ENCODE results near the gene BPIFA1. TPM values are rescaled to one million over a fixed set of nuclear protein-coding genes. Genes with fewer than 3 reads are reported as not detected.

BPIFA1 gene
- total RNA-seq, 2 experiments from 2014 or later, result not detected

DNA sequence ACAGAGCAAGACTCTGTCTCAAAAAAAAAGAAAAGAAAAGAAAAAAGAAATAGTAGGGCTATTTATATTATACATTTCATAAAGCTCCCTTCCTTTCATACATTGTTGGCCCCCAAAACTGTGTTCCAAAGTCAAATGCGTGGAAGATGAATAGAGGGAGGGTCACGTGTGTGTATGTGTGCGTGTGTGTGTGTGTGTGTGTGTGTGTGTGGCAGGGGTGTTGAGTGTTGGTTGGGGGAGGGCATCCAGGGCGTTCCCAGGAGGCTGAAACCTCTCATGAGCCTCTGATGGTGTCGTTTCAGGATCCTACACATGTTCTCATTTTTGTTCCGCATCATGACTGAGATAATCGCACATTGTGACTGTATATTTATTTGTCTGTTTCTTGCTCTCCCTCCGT is 39.4 kb downstream of the BPIFA1 start:
- POLR2A ChIA-PET, result no interaction called here
- intact Hi-C loops (cut with micrococcal nuclease; ENCODE audit: unreplicated experiment), result no loop called here
- H3K4me2 ChIP-seq (ENCODE audit: low read length), result no peak overlapping the region
- no peaks in the 10 kb centered on the region for H3K36me3 ChIP-seq (ENCODE audit: insufficient read depth, low read length)
- H3K9me2 ChIP-seq (ENCODE audit: insufficient read depth, low read length), result no peaks in the 10 kb centered on the region
- no peak for DNase-seq (ENCODE audit: low spot score)
- no peak overlapping the region for H3K4me3 ChIP-seq (ENCODE audit: low read depth, low read length, poor library complexity, severe bottlenecking)
- CTCF ChIA-PET (ENCODE audit: unreplicated experiment), result no interaction called here
- TF ChIP-seq, protein P1, sequence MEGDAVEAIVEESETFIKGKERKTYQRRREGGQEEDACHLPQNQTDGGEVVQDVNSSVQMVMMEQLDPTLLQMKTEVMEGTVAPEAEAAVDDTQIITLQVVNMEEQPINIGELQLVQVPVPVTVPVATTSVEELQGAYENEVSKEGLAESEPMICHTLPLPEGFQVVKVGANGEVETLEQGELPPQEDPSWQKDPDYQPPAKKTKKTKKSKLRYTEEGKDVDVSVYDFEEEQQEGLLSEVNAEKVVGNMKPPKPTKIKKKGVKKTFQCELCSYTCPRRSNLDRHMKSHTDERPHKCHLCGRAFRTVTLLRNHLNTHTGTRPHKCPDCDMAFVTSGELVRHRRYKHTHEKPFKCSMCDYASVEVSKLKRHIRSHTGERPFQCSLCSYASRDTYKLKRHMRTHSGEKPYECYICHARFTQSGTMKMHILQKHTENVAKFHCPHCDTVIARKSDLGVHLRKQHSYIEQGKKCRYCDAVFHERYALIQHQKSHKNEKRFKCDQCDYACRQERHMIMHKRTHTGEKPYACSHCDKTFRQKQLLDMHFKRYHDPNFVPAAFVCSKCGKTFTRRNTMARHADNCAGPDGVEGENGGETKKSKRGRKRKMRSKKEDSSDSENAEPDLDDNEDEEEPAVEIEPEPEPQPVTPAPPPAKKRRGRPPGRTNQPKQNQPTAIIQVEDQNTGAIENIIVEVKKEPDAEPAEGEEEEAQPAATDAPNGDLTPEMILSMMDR (conservative IDR thresholded peaks at IDR 0.05; ENCODE audit: low read length), result no peak
- TF ChIP-seq EZH2phosphoT487 (IDR thresholded peaks at IDR 0.05; ENCODE audit: borderline replicate concordance, low read depth, low read length), result no peak
- no peaks in the 10 kb centered on the region for H3K79me2 ChIP-seq (ENCODE audit: insufficient read depth, low read depth, low read length)
- no peaks in the 10 kb centered on the region for H4K20me1 ChIP-seq (ENCODE audit: insufficient read depth, low read length)
- no peaks in the 10 kb centered on the region for H3K9me3 ChIP-seq (ENCODE audit: low read length)
- no peak overlapping the region for H2AFZ ChIP-seq (ENCODE audit: low read length)
- H3K4me1 ChIP-seq (ENCODE audit: insufficient read depth, low read length, poor library complexity, severe bottlenecking), result no peaks in the 10 kb centered on the region
- BruUV-seq (replicated peaks), result no TSS peak
- H3K27ac ChIP-seq (ENCODE audit: low read depth, low read length, poor library complexity, severe bottlenecking), result no peak overlapping the region

- no peak overlapping the region for H3K4me3 ChIP-seq (ENCODE audit: low read depth, low read length, poor library complexity, severe bottlenecking)
- no peak overlapping the region for H3K4me2 ChIP-seq (ENCODE audit: low read length)
- ChIA-PET CTCF (ENCODE audit: unreplicated experiment) (no interaction called here), POLR2A (no interaction called here)
- intact Hi-C loops (cut with micrococcal nuclease; ENCODE audit: unreplicated experiment), result no loop called here
- no peaks in the 10 kb centered on the region for H3K9me2 ChIP-seq (ENCODE audit: insufficient read depth, low read length)
- no peak for DNase-seq (ENCODE audit: low spot score)
- no peaks in the 10 kb centered on the region for H3K9me3 ChIP-seq (ENCODE audit: low read length)
- H2AFZ ChIP-seq (ENCODE audit: low read length), result no peak overlapping the region
- no TSS peak for BruUV-seq (replicated peaks)
- H3K4me1 ChIP-seq (ENCODE audit: insufficient read depth, low read length, poor library complexity, severe bottlenecking), result no peaks in the 10 kb centered on the region
- H3K79me2 ChIP-seq (ENCODE audit: insufficient read depth, low read depth, low read length), result no peaks in the 10 kb centered on the region
- no peaks in the 10 kb centered on the region for H3K36me3 ChIP-seq (ENCODE audit: insufficient read depth, low read length)
- H3K27ac ChIP-seq (ENCODE audit: low read depth, low read length, poor library complexity, severe bottlenecking), result no peak overlapping the region
- TF ChIP-seq EZH2phosphoT487 (IDR thresholded peaks at IDR 0.05; ENCODE audit: borderline replicate concordance, low read depth, low read length), result no peak
- TF ChIP-seq, protein P1 (conservative IDR thresholded peaks at IDR 0.05; ENCODE audit: low read length), result no peak
- H4K20me1 ChIP-seq (ENCODE audit: insufficient read depth, low read length), result no peaks in the 10 kb centered on the region
Observed at GRCh38 chr20:33275871-33276270, 40.1 kb downstream of the BPIFA1 start.

- H4K20me1 ChIP-seq (ENCODE audit: insufficient read depth, low read length), result no peaks in the 10 kb centered on the region
- ChIA-PET CTCF (ENCODE audit: unreplicated experiment) (no interaction called here), POLR2A (no interaction called here)
- H3K4me3 ChIP-seq (ENCODE audit: low read depth, low read length, poor library complexity, severe bottlenecking), result no peak overlapping the region
- H3K4me2 ChIP-seq (ENCODE audit: low read length), result no peak overlapping the region
- intact Hi-C loops (cut with micrococcal nuclease; ENCODE audit: unreplicated experiment), result no loop called here
- DNase-seq (ENCODE audit: low spot score), result no peak
- H3K27ac ChIP-seq (ENCODE audit: low read depth, low read length, poor library complexity, severe bottlenecking), result no peak overlapping the region
- TF ChIP-seq, protein P1 (conservative IDR thresholded peaks at IDR 0.05; ENCODE audit: low read length), result no peak
- TF ChIP-seq EZH2phosphoT487 (IDR thresholded peaks at IDR 0.05; ENCODE audit: borderline replicate concordance, low read depth, low read length), result no peak
- H3K4me1 ChIP-seq (ENCODE audit: insufficient read depth, low read length, poor library complexity, severe bottlenecking), result no peaks in the 10 kb centered on the region
- H3K79me2 ChIP-seq (ENCODE audit: insufficient read depth, low read depth, low read length), result no peaks in the 10 kb centered on the region
- no TSS peak for BruUV-seq (replicated peaks)
- H3K9me3 ChIP-seq (ENCODE audit: low read length), result no peaks in the 10 kb centered on the region
- no peaks in the 10 kb centered on the region for H3K9me2 ChIP-seq (ENCODE audit: insufficient read depth, low read length)
- no peak overlapping the region for H2AFZ ChIP-seq (ENCODE audit: low read length)
- H3K36me3 ChIP-seq (ENCODE audit: insufficient read depth, low read length), result no peaks in the 10 kb centered on the region
Observed at GRCh38 chr20:33276303-33277113, 40.7 kb downstream of the BPIFA1 start.

Data from OCI-LY7 (cell line).